Breast epithelium (tissue), 3 donors: ENCODE measurements around the gene PRCD.

Source experiments
- POLR2AphosphoS5 ChIP-seq, 3 donors: sonication (generic); formaldehyde crosslinking; IDR thresholded peaks; one replicate each; pipeline ENCODE4 v1.6.1; 2017; ENCODE audit warnings: antibody characterized with exemption in 3 of 3
- TF ChIP-seq, protein P1 (sequence below), 3 donors: fragments of 450-650 bp; IDR thresholded peaks; one replicate each; pipeline ENCODE4 v1.5.1; 2016 to 2017; ENCODE audit warnings: antibody characterized with exemption in 3 of 3, mild to moderate bottlenecking in 3 of 3, moderate library complexity in 3 of 3

DNA sequence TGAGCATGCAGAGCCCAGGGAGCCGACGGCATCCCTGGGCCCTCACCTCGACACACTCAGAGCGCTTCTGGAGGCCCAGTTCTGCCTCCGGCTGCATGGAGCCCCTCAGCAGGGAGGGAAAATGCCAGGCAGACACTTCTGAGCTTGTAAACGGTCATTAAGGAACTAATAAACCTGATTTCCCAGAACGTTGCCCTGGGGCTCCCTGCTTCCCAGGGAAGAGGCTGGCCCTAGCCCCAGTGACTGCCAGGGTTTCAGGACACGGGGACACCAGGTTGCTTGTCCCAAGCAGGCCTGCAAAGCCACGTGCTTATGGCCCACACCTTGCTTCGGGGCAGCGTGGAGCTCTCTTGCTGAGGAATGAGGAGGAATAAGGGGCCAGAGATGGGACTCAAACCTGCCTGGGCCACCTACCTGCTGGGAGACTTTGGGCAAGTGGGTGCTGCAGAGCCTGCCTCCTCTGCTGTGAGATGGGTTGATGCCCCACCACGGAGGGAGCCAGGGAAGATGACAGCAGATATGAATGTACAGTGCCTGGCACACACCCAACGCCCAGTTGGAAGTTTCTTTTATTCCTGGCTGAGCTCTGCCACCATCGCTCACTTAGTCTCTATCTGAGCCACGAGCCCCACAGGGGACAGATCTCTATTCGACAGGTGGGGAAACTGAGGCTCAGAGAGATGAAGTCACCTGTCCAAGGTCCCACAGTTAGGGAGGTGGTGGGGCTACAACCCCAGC, 44.0 kb upstream of the PRCD start:
- TF ChIP-seq, protein P1, sequence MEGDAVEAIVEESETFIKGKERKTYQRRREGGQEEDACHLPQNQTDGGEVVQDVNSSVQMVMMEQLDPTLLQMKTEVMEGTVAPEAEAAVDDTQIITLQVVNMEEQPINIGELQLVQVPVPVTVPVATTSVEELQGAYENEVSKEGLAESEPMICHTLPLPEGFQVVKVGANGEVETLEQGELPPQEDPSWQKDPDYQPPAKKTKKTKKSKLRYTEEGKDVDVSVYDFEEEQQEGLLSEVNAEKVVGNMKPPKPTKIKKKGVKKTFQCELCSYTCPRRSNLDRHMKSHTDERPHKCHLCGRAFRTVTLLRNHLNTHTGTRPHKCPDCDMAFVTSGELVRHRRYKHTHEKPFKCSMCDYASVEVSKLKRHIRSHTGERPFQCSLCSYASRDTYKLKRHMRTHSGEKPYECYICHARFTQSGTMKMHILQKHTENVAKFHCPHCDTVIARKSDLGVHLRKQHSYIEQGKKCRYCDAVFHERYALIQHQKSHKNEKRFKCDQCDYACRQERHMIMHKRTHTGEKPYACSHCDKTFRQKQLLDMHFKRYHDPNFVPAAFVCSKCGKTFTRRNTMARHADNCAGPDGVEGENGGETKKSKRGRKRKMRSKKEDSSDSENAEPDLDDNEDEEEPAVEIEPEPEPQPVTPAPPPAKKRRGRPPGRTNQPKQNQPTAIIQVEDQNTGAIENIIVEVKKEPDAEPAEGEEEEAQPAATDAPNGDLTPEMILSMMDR (IDR thresholded peaks at IDR 0.05): no peak
- no peak for TF ChIP-seq POLR2AphosphoS5 (IDR thresholded peaks at IDR 0.05)
